Effector memory CD8-positive, alpha-beta T cell (primary cell): Measurements from ENCODE around the gene PMPCA.
A peak's percentile ranks its signal among the peaks of the same experiment; 100 is the strongest.
"Not testable (repeated sequence)": the region's sequence is repeated elsewhere in the genome, so short reads cannot be mapped to it uniquely, and the experiment has no call there.

ENCODE experiments used
- ATAC-seq: fragments of 150-1000 bp; cut with Tn5 transposase; replicated peaks from 2 replicates; pipeline ENCODE4 v1.10.0; 2021; ENCODE audit warnings: mild to moderate bottlenecking, moderate library complexity
- DNase-seq, 3 experiments: peaks; one replicate each; pipeline ENCODE4 v3.0.0; 2021
- H3K27ac Mint-ChIP-seq, 2 donors: one replicate each; pipeline ENCODE4 v1.8.0; 2022; ENCODE audit warnings: mild to moderate bottlenecking in 2 of 2, mixed read lengths in 2 of 2, moderate library complexity in 2 of 2
- H3K27me3 Mint-ChIP-seq, 2 donors: one replicate each; pipeline ENCODE4 v1.8.0; 2022; ENCODE audit warnings: mixed read lengths in 2 of 2
- H3K36me3 Mint-ChIP-seq: one replicate; pipeline ENCODE4 v1.8.0; 2022; ENCODE audit warnings: mild to moderate bottlenecking, moderate library complexity, mixed read lengths; ENCODE audit not compliant: insufficient read depth
- H3K4me1 Mint-ChIP-seq, 2 donors: one replicate each; pipeline ENCODE4 v1.8.0; 2022; ENCODE audit warnings: low read depth in 2 of 2, mixed read lengths in 2 of 2
- H3K4me3 Mint-ChIP-seq, 2 donors: one replicate each; pipeline ENCODE4 v1.8.0; 2022; ENCODE audit warnings: mild to moderate bottlenecking in 2 of 2, mixed read lengths in 2 of 2, moderate library complexity in 2 of 2
- H3K9me3 Mint-ChIP-seq, 2 donors: one replicate each; pipeline ENCODE4 v1.8.0; 2022; ENCODE audit warnings: mixed read lengths in 2 of 2

PMPCA gene

GRCh38 chr9:136403915-136404800 is 6.3 kb upstream of the PMPCA start:
- DNase-seq (peak; percentile 20 to 30 (median 22)), ATAC-seq (peak; percentile 22)
- Mint-ChIP-seq H3K27me3 (no peaks in the 10 kb centered on the region), H3K9me3 (no peaks in the 10 kb centered on the region), H3K27ac (peak overlapping the region; percentile 91 to 95), H3K36me3 (peaks cover 55% of the 10 kb centered on the region), H3K4me3 (peak overlapping the region; percentile 66 to 72), H3K4me1 (peaks cover 39 to 41% of the 10 kb centered on the region in 2 donors)

GRCh38 chr9:136404801-136405136 is 5.7 kb upstream of the PMPCA start:
- ATAC-seq: no peak
- Mint-ChIP-seq H3K9me3 (no peaks in the 10 kb centered on the region), H3K4me3 (peak overlapping the region; percentile 66 to 72), H3K36me3 (peaks cover 54% of the 10 kb centered on the region), H3K27ac (peak overlapping the region; percentile 91 to 95), H3K27me3 (no peaks in the 10 kb centered on the region), H3K4me1 (peaks cover 42 to 44% of the 10 kb centered on the region in 2 donors)
- DNase-seq: no peak

- Mint-ChIP-seq H3K36me3 (peaks cover 59% of the 10 kb centered on the region), H3K4me3 (peak overlapping the region; percentile 66 to 72), H3K27ac (peak overlapping the region; percentile 91 to 95), H3K27me3 (no peaks in the 10 kb centered on the region), H3K4me1 (peaks cover 45 to 47% of the 10 kb centered on the region in 2 donors), H3K9me3 (no peaks in the 10 kb centered on the region)
- ATAC-seq (no peak), DNase-seq (no peak)
Observed at GRCh38 chr9:136405481-136405880, 5.0 kb upstream of the PMPCA start.

- not testable (repeated sequence) for H3K4me3 Mint-ChIP-seq, H3K9me3 Mint-ChIP-seq, ATAC-seq, DNase-seq, H3K27me3 Mint-ChIP-seq
- Mint-ChIP-seq H3K36me3 (peaks cover 63% of the 10 kb centered on the region), H3K4me1 (peaks cover 44 to 45% of the 10 kb centered on the region in 2 donors), H3K27ac (peak overlapping the region in 1 of 2 donors; percentile 91)
Observed at GRCh38 chr9:136405904-136406303, 4.6 kb upstream of the PMPCA start.

- peaks cover 51 to 52% of the 10 kb centered on the region in 2 donors for H3K4me1 Mint-ChIP-seq
- not testable (repeated sequence) for ATAC-seq, DNase-seq, H3K9me3 Mint-ChIP-seq, H3K4me3 Mint-ChIP-seq, H3K27me3 Mint-ChIP-seq
- H3K27ac Mint-ChIP-seq: peak overlapping the region in 1 of 2 donors; percentile 59
- H3K36me3 Mint-ChIP-seq: peaks cover 60% of the 10 kb centered on the region
Observed at GRCh38 chr9:136407061-136407460, 3.4 kb upstream of the PMPCA start.

GRCh38 chr9:136407911-136408310 is 2.5 kb upstream of the PMPCA start:
- Mint-ChIP-seq H3K4me1 (peaks cover 47 to 54% of the 10 kb centered on the region in 2 donors), H3K9me3 (no peaks in the 10 kb centered on the region), H3K4me3 (no peak overlapping the region), H3K36me3 (peaks cover 67% of the 10 kb centered on the region), H3K27me3 (no peaks in the 10 kb centered on the region), H3K27ac (peak overlapping the region in 1 of 2 donors; percentile 18)
- ATAC-seq (no peak), DNase-seq (no peak)

GRCh38 chr9:136409557-136410455 is 652 bp upstream of the PMPCA start:
- ATAC-seq: peak; percentile 38
- H3K4me1 Mint-ChIP-seq: peaks cover 36 to 40% of the 10 kb centered on the region in 2 donors
- peak overlapping the region; percentile 90 to 92 for H3K4me3 Mint-ChIP-seq
- peak; percentile 14 to 26 (median 22) for DNase-seq
- no peaks in the 10 kb centered on the region for H3K9me3 Mint-ChIP-seq
- no peaks in the 10 kb centered on the region for H3K27me3 Mint-ChIP-seq
- peak overlapping the region; percentile 89 to 97 for H3K27ac Mint-ChIP-seq
- H3K36me3 Mint-ChIP-seq: peaks cover 70% of the 10 kb centered on the region

- peak overlapping the region; percentile 90 to 92 for H3K4me3 Mint-ChIP-seq
- H3K36me3 Mint-ChIP-seq: peaks cover 69% of the 10 kb centered on the region
- H3K4me1 Mint-ChIP-seq: peaks cover 30 to 34% of the 10 kb centered on the region in 2 donors
- no peak for ATAC-seq
- H3K27me3 Mint-ChIP-seq: no peaks in the 10 kb centered on the region
- DNase-seq: no peak
- no peaks in the 10 kb centered on the region for H3K9me3 Mint-ChIP-seq
- peak overlapping the region; percentile 89 to 97 for H3K27ac Mint-ChIP-seq
Observed at GRCh38 chr9:136411378-136411777, 920 bp downstream of the PMPCA start.

GRCh38 chr9:136412962-136413361 is 2.5 kb downstream of the PMPCA start:
- H3K9me3 Mint-ChIP-seq: no peaks in the 10 kb centered on the region
- peak overlapping the region in 1 of 2 donors; percentile 35 for H3K27ac Mint-ChIP-seq
- H3K4me1 Mint-ChIP-seq: peaks cover 28 to 30% of the 10 kb centered on the region in 2 donors
- H3K4me3 Mint-ChIP-seq: no peak overlapping the region
- ATAC-seq (no peak), DNase-seq (no peak)
- H3K27me3 Mint-ChIP-seq: no peaks in the 10 kb centered on the region
- peaks cover 73% of the 10 kb centered on the region for H3K36me3 Mint-ChIP-seq

- peaks cover 83% of the 10 kb centered on the region for H3K36me3 Mint-ChIP-seq
- H3K4me3 Mint-ChIP-seq: no peak overlapping the region
- no peaks in the 10 kb centered on the region for H3K27me3 Mint-ChIP-seq
- ATAC-seq (no peak), DNase-seq (no peak)
- no peaks in the 10 kb centered on the region for H3K9me3 Mint-ChIP-seq
- no peak overlapping the region for H3K27ac Mint-ChIP-seq
- H3K4me1 Mint-ChIP-seq: peaks cover 7 to 9% of the 10 kb centered on the region in 2 donors
Observed at GRCh38 chr9:136416427-136416826, 6.0 kb downstream of the PMPCA start.

- Mint-ChIP-seq H3K27me3 (no peaks in the 10 kb centered on the region), H3K9me3 (no peaks in the 10 kb centered on the region), H3K4me3 (no peak overlapping the region), H3K36me3 (peaks cover 84% of the 10 kb centered on the region), H3K27ac (peak overlapping the region in 1 of 2 donors; percentile 54), H3K4me1 (peaks cover 4 to 8% of the 10 kb centered on the region in 2 donors)
- no peak for ATAC-seq
- no peak for DNase-seq
Observed at GRCh38 chr9:136416914-136417313, 6.5 kb downstream of the PMPCA start.

GRCh38 chr9:136418182-136419091 is 8.0 kb downstream of the PMPCA start:
- no peak for DNase-seq
- peaks cover 85% of the 10 kb centered on the region for H3K36me3 Mint-ChIP-seq

GRCh38 chr9:136419092-136419420 is 8.6 kb downstream of the PMPCA start:
- Mint-ChIP-seq H3K4me1 (peaks cover 0 to 3% of the 10 kb centered on the region in 2 donors), H3K9me3 (no peaks in the 10 kb centered on the region), H3K36me3 (peaks cover 84% of the 10 kb centered on the region), H3K27ac (no peak overlapping the region), H3K4me3 (no peak overlapping the region), H3K27me3 (no peaks in the 10 kb centered on the region)
- ATAC-seq (no peak), DNase-seq (no peak)

More at GRCh38 chr9:136418182-136419091, 8.0 kb downstream of the PMPCA start:
- no peak overlapping the region for H3K27ac Mint-ChIP-seq
- no peak overlapping the region for H3K4me3 Mint-ChIP-seq
- peaks cover 0 to 3% of the 10 kb centered on the region in 2 donors for H3K4me1 Mint-ChIP-seq
- no peaks in the 10 kb centered on the region for H3K27me3 Mint-ChIP-seq
- no peak for ATAC-seq
- H3K9me3 Mint-ChIP-seq: no peaks in the 10 kb centered on the region
